NCI-H1417 treated with DMSO at 0.1 percent for 48 hours (cell line): ENCODE measurements around the gene C21orf91.

Experiments
- DNase-seq: peaks from one replicate; lab custom pipeline; 2025; lab: John Stamatoyannopoulos, UW

C21orf91 gene

DNA sequence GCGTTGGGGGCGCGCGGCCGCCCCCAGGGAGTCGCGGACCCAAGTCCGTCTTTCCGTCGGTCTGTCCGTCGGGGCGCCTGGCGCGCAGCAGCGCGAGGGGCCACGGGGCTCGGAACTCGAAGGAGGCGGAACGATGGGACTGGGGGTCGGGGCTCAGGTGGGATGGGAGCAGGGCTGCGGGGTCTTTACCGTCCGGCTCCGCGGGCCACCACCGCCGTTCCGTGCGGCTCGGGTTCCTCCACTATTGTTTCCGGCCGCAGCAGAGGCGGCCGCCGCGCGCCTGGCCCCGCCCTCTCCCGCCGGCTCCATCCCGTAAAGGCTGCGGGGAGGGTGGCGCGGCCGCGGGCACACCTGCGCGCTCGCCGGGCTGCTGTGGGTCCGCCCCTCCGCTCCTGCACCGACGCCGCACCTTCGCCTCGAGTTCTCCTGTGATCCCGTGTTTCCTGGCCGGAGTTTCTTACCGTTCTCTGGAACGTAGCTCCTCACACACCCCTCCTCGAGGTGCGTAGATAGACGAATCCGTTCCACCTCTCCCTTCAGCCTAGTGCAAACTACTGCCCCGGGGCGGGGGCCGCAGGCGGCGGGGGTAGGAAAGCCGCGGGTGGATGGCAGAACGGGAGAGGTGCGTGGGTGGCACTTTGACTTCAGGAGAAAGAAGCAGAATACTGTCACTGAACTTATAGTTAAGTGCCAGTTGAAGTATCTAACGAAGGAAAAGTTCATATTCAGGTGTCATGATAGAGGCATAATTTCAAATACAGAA, at the start of gene C21orf91:
TSS of gene C21orf91 (minus strand) at position 243 of the 763 bp plus-strand sequence. CDS start 1,038 bp downstream, outside the sequence.
- DNase-seq: peak; percentile 77

DNA sequence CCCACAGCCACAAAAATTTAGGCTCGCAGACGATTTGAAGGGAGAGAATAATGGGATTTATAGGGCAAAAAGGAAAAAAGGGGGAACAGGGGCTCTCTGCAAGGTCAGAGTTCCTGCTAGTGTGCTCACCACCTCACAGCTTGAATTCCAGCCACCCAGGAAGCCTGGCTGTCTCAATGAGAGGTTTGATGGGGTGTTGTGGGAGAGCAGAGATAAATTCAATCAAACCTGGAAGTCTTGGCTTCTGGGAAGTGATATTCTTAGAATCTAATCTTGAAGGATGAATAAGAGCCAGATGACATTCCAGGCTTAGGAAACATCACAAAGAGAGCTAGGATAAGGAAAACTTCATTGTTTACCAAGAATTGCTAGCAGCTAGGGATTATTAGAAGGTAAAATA, 47.4 kb upstream of the C21orf91 start:
- no peak for DNase-seq

DNA sequence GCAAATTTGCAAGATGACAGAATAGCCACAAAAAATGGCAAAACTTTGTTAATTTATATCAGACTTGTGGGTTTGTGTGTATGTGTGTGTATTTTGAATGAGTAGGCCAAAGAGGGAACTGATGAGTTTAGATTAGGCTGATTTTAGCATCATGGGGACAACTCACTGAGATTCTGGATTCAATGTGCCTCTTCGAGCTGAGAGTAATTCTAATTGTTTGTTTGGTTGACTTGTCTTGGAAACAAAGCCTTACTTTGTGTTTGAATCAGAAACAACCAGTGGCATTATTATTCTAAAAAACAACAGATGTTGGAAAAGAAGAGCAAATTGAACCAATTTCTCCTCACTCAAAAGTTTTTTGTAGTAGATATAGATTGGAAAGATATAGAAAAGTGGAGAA, 40.5 kb upstream of the C21orf91 start:
- no peak for DNase-seq

DNA sequence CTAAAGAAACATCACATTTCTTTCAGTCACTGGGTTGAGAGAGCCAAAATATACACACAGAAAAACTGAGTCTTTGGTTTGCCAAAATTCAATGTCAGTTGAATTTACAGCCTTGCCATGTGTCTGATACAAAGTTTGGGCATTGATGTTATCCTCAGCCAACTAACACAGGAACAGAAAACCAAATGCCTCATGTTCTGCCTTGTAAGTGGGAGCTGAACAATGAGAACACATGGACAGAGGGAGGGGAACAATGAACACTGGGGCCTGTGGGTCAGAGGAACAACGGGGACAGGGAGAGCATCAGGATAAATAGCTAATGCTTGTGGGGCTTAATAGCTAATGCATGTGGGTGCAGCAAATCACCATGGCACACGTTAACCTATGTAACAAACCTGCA, 39.6 kb upstream of the C21orf91 start:
- DNase-seq: no peak

DNA sequence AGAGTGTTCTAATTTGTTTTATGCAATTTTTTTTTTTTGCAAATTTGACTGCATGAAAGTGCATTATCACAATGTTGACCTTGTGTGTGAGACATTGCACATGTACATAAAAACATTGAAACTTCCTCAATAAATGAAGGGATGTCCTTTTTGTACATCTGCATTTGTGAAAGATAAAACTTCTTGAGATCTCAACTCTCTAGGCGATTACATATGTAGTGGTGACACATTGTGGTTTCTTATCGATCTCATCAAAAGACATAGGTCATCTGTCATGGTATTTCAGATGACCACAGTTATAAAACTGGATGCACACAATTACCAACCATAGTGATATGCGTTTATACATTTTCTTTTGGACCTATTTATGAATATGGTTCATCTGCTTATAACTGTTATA, 35.6 kb upstream of the C21orf91 start:
- DNase-seq: no peak

DNA sequence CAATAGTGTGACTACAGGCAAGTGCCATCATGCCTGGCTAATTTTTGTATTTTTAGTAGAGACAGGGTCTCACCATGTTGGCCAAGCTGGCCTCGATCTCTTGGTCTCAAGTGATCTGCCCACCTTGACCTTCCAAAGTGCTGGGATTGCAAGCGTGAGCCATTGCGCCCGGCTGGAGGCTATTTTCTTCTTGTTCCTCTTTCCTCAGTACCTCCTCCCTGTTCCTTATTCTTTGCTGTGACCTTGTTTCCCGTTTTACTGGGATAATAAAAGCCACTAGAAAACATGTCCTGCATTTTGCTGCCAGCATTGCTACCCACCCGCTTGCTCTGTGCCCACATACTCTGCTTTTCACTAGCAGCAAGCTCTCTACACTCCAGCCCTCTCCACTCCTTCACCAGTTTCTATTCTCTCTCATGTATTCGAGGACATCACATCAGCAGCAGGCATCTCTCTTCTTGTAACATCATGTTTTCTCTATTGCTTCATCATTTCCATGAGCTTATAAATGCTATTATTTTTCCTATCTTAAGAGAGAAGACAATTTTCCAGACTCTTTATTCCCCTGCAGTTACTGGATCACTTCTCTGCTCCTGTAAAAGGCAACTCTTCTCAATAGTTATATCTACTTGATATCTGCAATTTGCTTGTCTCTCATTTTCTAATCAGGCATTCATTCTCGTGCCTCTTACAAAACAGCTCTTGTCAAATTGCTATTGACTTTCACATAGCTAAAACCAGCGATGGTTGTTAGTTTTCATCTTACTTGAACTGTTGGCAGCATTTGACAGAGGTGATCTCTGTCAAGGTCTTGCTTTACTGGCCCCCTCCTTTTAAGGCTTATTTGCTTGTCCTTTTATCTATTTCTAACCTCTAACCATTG, 34.5 kb upstream of the C21orf91 start:
- DNase-seq: no peak

DNA sequence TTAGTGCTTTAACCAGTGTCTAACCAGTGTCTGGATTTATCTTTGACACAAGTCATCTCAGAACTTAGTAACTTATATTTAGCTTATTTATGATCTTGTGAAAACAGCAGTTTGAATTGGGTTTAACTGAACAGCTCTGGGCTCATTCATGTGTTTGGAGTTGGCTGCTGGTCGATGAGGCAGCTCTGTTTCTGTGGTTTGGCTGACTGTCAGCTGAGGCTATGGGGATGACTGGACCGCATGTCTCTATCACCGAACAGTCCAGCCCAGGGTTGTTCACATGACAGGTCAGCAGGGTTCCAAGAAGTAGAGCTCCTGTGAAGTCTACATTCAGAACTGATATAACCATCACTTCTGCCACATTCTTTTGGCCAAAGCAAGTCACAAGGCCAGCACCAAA, 29.1 kb upstream of the C21orf91 start:
- DNase-seq: no peak

DNA sequence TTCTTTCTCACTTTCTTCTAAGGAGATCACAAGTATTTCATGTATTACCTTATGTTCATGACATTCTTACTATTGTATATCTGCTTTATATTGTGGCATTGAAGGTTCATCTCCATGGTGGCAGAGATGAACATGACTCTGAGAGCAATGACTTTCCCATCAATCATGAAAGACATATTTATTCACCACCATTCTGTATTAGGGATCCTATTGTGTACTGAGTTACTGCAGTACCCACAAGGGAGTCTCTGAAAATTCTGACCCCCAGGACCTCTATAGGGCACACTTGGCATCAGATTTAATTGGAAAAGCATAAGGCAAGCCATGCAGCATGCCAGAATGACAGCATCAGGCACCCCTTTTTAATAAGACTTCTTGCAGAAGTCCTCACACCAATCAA, 21.9 kb upstream of the C21orf91 start:
- no peak for DNase-seq

DNA sequence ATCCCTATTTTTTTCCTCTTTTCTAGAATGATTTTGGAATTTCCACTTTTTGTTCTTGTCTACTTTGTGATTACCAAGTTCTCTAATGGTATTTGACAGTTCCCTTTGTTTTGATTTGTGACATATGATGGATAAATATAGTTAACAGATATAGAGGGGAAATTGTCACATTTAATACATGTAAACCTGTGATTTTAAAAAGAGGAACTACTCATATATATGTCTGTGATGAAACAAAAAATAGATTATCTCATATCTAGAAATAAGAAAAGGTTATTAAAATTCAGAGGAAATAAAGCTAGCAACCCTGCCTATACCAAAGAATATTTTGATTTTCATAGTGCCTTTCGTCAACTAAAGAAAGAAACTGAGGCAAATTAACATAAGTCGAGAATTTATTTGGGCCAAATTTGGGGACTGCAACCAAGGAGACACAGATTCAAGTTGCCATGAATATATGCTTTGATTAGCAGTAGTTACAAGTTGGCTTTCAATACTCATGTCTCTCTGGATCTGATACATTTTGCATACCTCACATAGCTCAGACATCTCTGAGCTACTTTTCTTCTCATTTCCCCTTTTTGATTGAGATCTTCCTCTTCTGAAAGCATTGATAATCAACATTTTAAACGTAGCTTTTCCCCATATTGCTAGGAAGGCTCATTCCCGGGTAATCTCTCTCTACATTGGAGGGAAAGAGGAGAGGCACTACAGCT, 15.6 kb upstream of the C21orf91 start:
- DNase-seq: no peak

DNA sequence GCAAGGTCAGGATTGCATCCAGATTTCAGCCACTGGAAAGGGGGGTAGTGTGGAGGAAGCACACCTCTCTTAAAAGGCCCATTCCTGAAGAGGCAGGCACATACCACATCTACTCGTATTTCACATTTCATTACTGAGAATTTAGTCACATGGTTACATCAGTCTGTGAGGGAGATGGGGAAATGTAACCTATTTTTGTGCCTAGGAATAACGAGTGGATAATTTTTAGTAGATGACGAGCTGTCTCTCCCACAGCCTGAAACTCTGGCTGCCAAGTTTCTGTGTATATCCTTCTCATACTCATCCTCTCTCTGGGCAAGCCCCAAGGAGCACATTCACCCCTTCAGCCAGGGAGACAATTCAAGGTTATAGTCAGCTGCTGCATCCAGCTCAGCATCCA, 10.3 kb upstream of the C21orf91 start:
- DNase-seq: no peak

DNA sequence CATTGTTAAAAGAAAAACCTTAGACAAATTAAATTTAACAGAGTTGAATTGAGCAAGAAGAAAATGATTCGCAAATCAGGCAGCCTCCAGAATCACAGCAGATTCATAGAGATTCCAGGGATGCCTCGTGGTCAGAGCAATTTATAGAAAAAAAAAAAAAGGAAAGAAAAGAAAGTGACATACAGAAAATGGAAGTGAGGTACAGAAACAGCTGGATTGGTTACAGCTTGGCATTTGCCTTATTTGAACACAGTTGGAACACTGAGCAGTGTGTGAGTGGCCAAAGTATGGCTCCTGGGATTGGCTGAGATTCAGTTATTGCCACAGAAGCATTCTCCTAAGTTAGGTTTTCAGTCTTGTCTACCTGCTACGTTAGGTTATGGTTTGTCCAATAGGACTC, 9.1 kb upstream of the C21orf91 start:
- no peak for DNase-seq

DNA sequence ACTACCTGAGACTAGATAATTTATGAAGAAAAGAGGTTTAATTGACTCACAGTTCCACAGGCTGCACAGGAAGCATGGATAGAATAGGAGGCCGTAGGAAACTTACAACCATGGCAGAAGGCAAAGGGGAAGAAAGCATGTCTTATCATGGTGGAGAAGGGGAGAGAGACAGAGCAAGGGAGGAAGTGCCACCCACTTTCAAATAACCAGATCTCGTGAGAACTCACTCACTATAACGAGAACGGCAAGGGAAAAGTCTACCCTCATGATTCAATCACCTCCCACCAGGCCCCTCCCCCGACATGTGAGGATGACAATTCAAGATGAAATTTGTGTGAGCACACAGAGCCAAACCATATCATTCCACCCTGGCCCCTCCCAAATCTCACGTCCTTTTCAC, 4.7 kb upstream of the C21orf91 start:
- DNase-seq: no peak

DNA sequence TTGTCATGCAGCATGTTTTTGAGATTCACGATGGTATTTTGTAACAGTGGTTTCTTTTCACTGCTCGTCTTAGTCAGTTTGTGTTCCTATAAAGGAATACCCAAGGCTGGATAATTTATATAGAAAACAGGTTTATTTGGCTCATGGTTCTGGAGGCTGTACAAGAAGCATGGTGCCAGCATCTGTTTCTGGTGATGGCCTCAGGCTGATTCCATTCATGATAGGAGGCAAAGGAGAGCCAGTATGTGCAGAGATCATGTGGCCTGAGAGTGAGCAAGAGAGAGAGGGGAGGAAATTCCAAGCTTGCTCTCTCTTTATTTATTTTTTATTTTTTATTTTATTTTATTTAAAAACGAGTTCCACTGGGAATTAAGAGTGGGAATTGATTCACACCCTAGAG, 2.0 kb upstream of the C21orf91 start:
- DNase-seq: no peak

DNA sequence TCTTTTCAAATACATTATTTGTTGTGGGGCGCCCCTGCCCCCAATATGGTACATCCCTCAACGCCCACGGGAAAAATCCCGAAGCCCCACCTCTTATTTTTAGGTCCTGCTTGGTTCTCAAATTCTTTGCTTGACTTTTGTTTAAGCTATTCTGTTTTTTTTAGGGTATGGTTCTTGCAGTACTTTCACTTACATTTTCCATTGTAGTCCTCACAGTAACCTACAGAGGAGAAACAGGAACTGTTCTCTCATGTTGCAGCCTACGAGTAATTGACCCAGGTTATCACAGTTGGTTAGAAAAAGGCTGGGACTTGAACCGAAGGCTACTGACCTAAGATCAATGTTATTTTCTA, 697 bp upstream of the C21orf91 start:
- DNase-seq: peak; percentile 47

DNA sequence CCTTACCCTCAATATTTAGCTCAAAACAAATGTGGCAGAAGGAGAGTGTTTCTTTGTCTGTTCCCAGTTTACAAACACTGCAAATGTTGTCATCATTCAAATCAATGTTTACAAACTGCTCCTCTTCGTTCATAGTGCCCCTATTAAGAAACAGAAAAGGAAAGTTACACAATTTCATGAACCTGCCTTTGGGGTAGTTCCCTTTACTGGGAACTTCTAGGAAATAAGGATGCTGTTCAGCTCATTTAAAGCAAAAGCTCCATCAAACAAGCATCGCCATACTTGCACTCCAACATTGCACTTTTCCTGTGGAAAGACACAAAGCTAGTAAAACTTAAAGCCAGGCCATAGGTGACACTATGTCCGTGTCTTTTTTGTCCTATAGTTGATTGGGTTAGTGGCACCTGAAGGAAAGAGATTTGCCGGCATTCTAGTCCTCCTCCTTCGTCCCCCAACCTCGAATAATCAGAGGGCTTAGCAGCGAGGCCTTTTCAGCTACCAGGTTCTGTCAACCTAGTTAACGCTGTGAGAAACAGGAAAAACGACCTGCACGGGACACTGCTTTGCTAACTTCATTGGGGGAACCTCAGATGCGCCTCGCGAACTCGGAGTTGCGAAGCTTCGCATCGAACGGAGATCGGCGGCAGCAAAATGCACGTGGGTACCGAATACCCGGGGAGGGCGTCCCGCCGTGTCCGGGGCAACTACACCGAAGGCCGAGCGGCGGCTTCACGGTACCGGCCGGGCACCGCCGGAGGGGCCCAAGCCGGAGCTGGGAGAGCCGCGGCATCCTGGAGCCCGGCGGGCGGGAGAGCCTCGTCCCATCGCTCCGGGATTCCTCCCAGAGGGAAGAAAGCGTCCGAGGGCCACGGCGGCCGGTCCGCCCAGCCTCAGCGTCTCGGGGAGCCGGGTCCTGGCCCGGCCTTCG, 706 bp downstream of the C21orf91 start:
- no peak for DNase-seq

DNA sequence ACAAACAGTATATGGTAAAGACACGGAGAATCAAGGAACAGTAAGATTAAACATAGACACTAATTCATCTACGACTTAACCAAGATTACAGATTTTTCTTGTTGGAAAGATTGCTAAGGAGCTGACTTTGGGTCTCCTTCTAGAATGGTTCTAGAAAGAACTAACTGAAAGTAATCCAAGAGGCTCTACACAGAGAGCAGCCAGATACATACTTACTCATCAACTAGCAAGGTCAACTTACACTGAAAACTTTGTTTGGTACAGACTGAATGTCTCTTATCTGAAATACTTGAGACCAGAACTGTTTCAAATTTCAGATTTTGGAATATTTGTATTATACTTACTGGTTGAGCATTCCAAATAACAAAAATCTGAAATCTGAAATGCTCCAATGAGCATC, 5.8 kb downstream of the C21orf91 start:
- no peak for DNase-seq

DNA sequence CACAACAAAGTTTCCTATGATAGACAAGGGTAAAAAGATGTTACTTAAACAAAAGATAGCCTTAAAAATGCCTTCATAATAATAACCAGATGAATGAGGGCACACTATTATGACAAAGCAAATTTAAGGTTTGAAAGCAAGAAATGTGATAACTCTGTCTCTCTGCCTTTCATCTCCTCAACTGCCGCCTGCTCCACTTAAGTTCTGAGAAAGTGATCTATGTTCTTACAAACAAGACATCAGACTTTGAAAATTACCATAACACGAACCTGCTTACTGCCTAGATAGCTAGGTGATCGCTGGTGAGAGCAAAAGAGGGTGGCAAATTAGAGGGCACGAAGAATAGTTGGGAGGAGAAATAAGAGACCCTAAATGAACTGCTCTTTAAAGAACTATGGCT, 13.2 kb downstream of the C21orf91 start:
- DNase-seq: no peak

DNA sequence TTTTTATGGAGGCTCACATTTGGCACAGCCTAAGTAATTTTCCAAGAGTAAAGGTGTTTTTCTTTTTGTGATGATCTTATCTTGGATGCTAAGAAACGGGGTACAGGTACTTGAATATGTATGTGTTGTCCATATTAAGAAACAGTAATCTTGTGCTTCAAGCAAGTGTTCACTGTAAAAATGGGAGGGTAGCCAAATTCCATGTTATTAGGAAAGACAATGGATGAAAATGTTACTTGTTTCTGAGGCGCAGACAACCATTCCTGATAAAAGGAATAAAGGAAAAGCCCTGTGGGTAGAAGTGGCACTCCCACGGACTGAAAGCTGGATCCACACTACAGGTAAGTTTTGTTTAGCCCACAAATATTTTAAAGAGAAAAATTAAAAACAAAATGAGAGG, 15.6 kb downstream of the C21orf91 start:
- no peak for DNase-seq

DNA sequence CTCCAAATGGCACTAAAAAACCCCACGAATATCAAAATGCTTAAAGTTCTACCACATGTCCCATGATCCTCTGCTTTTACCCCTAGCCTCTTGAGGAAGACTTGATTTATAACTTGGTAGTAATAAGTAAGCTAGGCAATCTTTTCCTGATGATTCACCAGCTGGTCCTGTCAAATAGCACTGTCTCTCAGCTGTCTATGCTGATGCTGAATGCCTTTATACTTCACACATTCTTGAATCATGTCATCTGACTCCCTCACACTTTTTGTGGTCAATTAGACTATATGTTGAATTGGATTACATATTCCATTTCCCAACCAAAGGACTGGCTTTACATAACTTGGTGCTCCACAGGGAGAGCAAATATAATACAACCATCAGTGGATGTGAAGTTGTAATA, 16.6 kb downstream of the C21orf91 start:
- DNase-seq: no peak

DNA sequence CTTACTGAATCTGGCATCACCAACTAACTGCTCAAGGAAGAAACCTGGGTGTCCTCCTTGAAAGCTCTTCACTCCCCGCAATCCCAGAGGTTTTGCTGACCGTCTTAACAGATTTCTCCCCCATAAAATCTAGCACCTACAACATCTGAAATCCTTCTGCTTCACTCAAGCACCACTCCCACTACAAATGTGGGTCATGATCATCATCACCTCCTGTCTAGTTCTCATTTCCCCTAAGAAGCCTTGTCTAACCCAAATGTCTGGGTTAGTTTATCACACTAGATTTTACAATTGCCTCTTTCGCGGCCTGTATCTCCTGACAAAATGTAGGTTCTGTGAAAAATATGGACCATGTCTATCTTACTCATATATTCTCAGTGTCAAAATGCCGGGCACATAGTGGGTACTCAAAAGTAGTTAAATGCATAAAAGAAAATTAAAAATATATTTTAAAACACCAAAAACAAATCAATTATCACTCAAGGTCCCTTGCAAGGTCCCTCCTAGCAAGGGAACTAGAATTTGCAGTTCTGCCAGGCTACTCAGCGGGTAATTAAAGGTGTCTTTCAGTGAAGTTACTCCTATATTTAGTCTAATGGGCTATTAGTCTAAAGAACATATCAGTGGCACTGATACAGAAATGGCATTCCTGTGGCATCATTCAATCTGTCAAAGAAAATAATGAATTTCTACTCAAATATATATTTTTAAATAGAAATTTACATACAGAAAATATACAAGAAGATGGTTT, 19.6 kb downstream of the C21orf91 start:
- no peak for DNase-seq

DNA sequence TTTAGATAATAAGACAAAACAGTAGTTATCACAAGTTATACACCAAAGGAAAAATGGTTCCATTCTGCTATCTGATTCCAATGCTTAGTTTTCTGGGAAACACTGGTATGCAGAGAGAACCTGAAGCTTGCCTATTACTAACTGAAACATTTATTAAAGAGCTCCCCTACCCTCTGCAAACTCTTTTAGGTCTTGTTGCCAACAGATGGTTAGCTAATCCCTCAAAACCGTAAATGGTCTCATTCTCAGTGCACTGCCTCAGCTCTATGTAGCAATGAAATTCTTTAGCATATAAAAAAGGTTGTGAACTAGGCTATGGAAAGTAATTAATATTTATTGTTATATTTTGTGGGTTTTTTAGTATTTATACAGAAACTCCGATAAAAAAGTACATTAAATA, 20.4 kb downstream of the C21orf91 start:
- no peak for DNase-seq
